Measurements from ENCODE around the gene RBM17.
"Not testable (repeated sequence)": the region's sequence is repeated elsewhere in the genome, so short reads cannot be mapped to it uniquely, and the experiment has no call there.

The RBM17 gene

GRCh38 chr10:6056411-6057135 lies 32.3 kb upstream of the RBM17 start:
- DNase-seq: peak; percentile 47

GRCh38 chr10:6058682-6059475 lies 30.0 kb upstream of the RBM17 start:
- peak; percentile 51 for DNase-seq

- DNase-seq: peak; percentile 39
Measured at GRCh38 chr10:6059506-6059905, 29.3 kb upstream of the RBM17 start.

GRCh38 chr10:6061056-6061455 lies 27.8 kb upstream of the RBM17 start:
- peak; percentile 50 for DNase-seq

- peak; percentile 87 for DNase-seq
Measured at GRCh38 chr10:6062101-6062771, 26.6 kb upstream of the RBM17 start, which contains the start of gene IL2RA. Gene IL2RA (minus strand): TSS chr10:6062367. CDS start chr10:6062151, 216 bp downstream.

GRCh38 chr10:6064119-6064518 lies 24.7 kb upstream of the RBM17 start:
- peak; percentile 23 for DNase-seq

- not testable (repeated sequence) for DNase-seq
Measured at GRCh38 chr10:6064726-6065125, 24.1 kb upstream of the RBM17 start.

- DNase-seq: peak; percentile 54
Measured at GRCh38 chr10:6065406-6065805, 23.4 kb upstream of the RBM17 start.

- DNase-seq: peak; percentile 25
Measured at GRCh38 chr10:6065835-6066234, 23.0 kb upstream of the RBM17 start.

GRCh38 chr10:6067457-6067856 lies 21.4 kb upstream of the RBM17 start:
- DNase-seq: peak; percentile 24

GRCh38 chr10:6068006-6068405 lies 20.8 kb upstream of the RBM17 start:
- peak; percentile 25 for DNase-seq

GRCh38 chr10:6068422-6068821 lies 20.4 kb upstream of the RBM17 start:
- DNase-seq: peak; percentile 58

- DNase-seq: peak; percentile 66
Measured at GRCh38 chr10:6069081-6069931, 19.5 kb upstream of the RBM17 start.

GRCh38 chr10:6070660-6071059 lies 18.2 kb upstream of the RBM17 start:
- DNase-seq: peak; percentile 85

- peak; percentile 29 for DNase-seq
Measured at GRCh38 chr10:6071181-6072175, 17.4 kb upstream of the RBM17 start.

GRCh38 chr10:6072215-6072934 lies 16.5 kb upstream of the RBM17 start:
- peak; percentile 57 for DNase-seq

GRCh38 chr10:6074489-6075301 lies 14.1 kb upstream of the RBM17 start:
- no peak for DNase-seq

GRCh38 chr10:6077071-6077675 lies 11.7 kb upstream of the RBM17 start:
- DNase-seq: no peak

GRCh38 chr10:6079044-6079443 lies 9.8 kb upstream of the RBM17 start:
- no peak for DNase-seq

All from stimulated activated CD8-positive, alpha-beta memory T cell treated with anti-CD3 and anti-CD28 coated beads, Interleukin-4, amount 100 ng/mL, for 48 hours (primary cell).